ENCODE measurements around the gene OLFM4. TPM values are rescaled to one million over a fixed set of nuclear protein-coding genes. Genes with fewer than 3 reads are reported as not detected.

Gene OLFM4
- total RNA-seq, 1 donor from 2014 or later = not detected

GRCh38 chr13:53028063-53028462 is 550 bp upstream of the OLFM4 start:
- Histone ChIP-seq H3K27me3 (ENCODE audit: low read depth) (no peaks in the 10 kb centered on the region), H3K4me1 (no peaks in the 10 kb centered on the region), H3K36me3 (no peaks in the 10 kb centered on the region), H3K4me3 (no peak overlapping the region), H3K9me3 (no peaks in the 10 kb centered on the region), H3K27ac (no peak overlapping the region)
- no peak for DNase-seq
- ATAC-seq = no peak
- TF ChIP-seq CTCF (IDR thresholded peaks at IDR 0.05) = no peak
- intact Hi-C loops (cut with DNase I) = no loop called here

GRCh38 chr13:53032849-53033248 is 4.2 kb downstream of the OLFM4 start:
- no peak for TF ChIP-seq CTCF (IDR thresholded peaks at IDR 0.05)
- ATAC-seq = no peak
- H3K9me3 ChIP-seq = no peaks in the 10 kb centered on the region
- intact Hi-C loops (cut with DNase I) = no loop called here
- H3K36me3 ChIP-seq = no peaks in the 10 kb centered on the region
- no peak for DNase-seq
- H3K4me1 ChIP-seq = no peaks in the 10 kb centered on the region
- no peak overlapping the region for H3K4me3 ChIP-seq
- no peaks in the 10 kb centered on the region for H3K27me3 ChIP-seq (ENCODE audit: low read depth)
- H3K27ac ChIP-seq = no peak overlapping the region

GRCh38 chr13:53038993-53039392 is 10.4 kb downstream of the OLFM4 start:
- DNase-seq (no peak), ATAC-seq (no peak)
- intact Hi-C loops (cut with DNase I) = no loop called here
- H3K4me1 ChIP-seq = no peaks in the 10 kb centered on the region
- no peaks in the 10 kb centered on the region for H3K9me3 ChIP-seq
- H3K4me3 ChIP-seq = no peak overlapping the region
- H3K27ac ChIP-seq = no peak overlapping the region
- H3K36me3 ChIP-seq = no peaks in the 10 kb centered on the region
- TF ChIP-seq CTCF (IDR thresholded peaks at IDR 0.05) = no peak
- H3K27me3 ChIP-seq (ENCODE audit: low read depth) = no peaks in the 10 kb centered on the region

- no peak for ATAC-seq
- Histone ChIP-seq H3K27me3 (ENCODE audit: low read depth) (no peaks in the 10 kb centered on the region), H3K4me1 (no peaks in the 10 kb centered on the region), H3K4me3 (no peak overlapping the region), H3K27ac (no peak overlapping the region), H3K9me3 (no peaks in the 10 kb centered on the region), H3K36me3 (no peaks in the 10 kb centered on the region)
- intact Hi-C loops (cut with DNase I) = no loop called here
- no peak for DNase-seq
- no peak for TF ChIP-seq CTCF (IDR thresholded peaks at IDR 0.05)
Observed at GRCh38 chr13:53041968-53042516, 13.4 kb downstream of the OLFM4 start.

- Histone ChIP-seq H3K36me3 (no peaks in the 10 kb centered on the region), H3K27me3 (ENCODE audit: low read depth) (no peaks in the 10 kb centered on the region), H3K9me3 (no peaks in the 10 kb centered on the region), H3K4me1 (no peaks in the 10 kb centered on the region), H3K4me3 (no peak overlapping the region), H3K27ac (no peak overlapping the region)
- DNase-seq (no peak), ATAC-seq (no peak)
- intact Hi-C loops (cut with DNase I) = no loop called here
- no peak for TF ChIP-seq CTCF (IDR thresholded peaks at IDR 0.05)
Observed at GRCh38 chr13:53042877-53043276, 14.3 kb downstream of the OLFM4 start.

GRCh38 chr13:53043398-53043797 is 14.8 kb downstream of the OLFM4 start:
- DNase-seq (no peak), ATAC-seq (no peak)
- Histone ChIP-seq H3K27ac (no peak overlapping the region), H3K4me3 (no peak overlapping the region), H3K36me3 (no peaks in the 10 kb centered on the region), H3K9me3 (no peaks in the 10 kb centered on the region), H3K4me1 (no peaks in the 10 kb centered on the region), H3K27me3 (ENCODE audit: low read depth) (no peaks in the 10 kb centered on the region)
- intact Hi-C loops (cut with DNase I) = no loop called here
- no peak for TF ChIP-seq CTCF (IDR thresholded peaks at IDR 0.05)

Measured in lower lobe of right lung (tissue), 2 donors.